ENCODE data around the gene DAND5.

- TF ChIP-seq POLR2A (IDR thresholded peaks at IDR 0.05), result no peak
- no peak for TF ChIP-seq CTCF (IDR thresholded peaks at IDR 0.05)
Observed at GRCh38 chr19:12949363-12950283, 19.8 kb upstream of the DAND5 start.
